Colonic mucosa (tissue), 4 donors: ENCODE measurements around the gene RAB1B. TPM values are rescaled to one million over a fixed set of nuclear protein-coding genes. Genes with fewer than 3 reads are reported as not detected.

Experiments
- DNase-seq: peaks from one replicate; pipeline ENCODE4 v3.0.0-alpha.2; 2020
- H3K27ac ChIP-seq: fragments of 200-600 bp; one replicate; pipeline ENCODE4 v1.8.0; 2021
- H3K27me3 ChIP-seq: fragments of 200-600 bp; one replicate; pipeline ENCODE4 v1.8.0; 2021
- H3K36me3 ChIP-seq: fragments of 200-600 bp; one replicate; pipeline ENCODE4 v1.8.0; 2021
- H3K4me1 ChIP-seq: fragments of 200-600 bp; one replicate; pipeline ENCODE4 v1.8.0; 2021; ENCODE audit warnings: mild to moderate bottlenecking
- H3K4me3 ChIP-seq: fragments of 200-600 bp; one replicate; pipeline ENCODE4 v1.8.0; 2021
- H3K9ac ChIP-seq, 2 donors: one replicate each; pipeline ENCODE4 v1.7.0; 2013; ENCODE audit warnings: control low read depth in 2 of 2, low read depth in 2 of 2, low read length in 2 of 2
- H3K9me3 ChIP-seq: fragments of 200-600 bp; one replicate; pipeline ENCODE4 v1.8.0; 2021
- CTCF ChIP-seq: fragments of 200-600 bp; IDR thresholded peaks from one replicate; pipeline ENCODE4 v1.8.0; 2022; ENCODE audit warnings: antibody characterized with exemption, mild to moderate bottlenecking
- intact Hi-C: fragments of 100-400 bp; cut with DNase I; formaldehyde crosslinking; loops from one replicate; pipeline ENCODE4 v1.14.1; 2022
- total RNA-seq, 2 donors: library from RNA; stranded (reverse); fragmentation: NEBNext Ultra II Directional in 1 of 2; extraction: Animal tissue kit (Norgen Biotek cat#: 25700) in 1 of 2; gene quantifications; one replicate each; pipeline ENCODE4 v1.2.1, GENCODE V29; 2021
- donor health status: healthy.
- donor health status: DM: no; HTN: no; CAD: no.
- donor health status: DM: no; HTN: no; CAD: no.

The RAB1B gene
- total RNA-seq, 2 donors from 2014 or later = 212 to 243 TPM

DNA sequence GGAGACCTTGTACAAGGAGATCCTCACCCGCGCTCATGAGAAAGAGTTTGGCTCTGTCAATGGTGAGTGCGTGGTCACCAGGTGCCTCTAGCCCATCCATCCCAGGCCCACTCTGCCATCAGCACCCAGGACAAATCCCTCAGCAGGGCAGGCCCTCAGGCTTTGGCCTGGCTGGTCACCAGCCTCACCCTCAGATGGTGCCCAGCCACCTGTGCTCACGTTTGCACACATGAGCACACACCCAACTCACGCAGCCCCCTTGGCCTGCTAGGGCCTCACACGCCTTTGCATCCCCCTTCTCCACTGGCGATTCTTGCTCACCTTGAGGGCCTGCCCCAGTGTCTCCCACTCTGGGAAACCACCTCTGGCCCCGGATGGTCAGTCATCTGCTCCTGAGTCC is 4.1 kb upstream of the RAB1B start:
- Histone ChIP-seq H3K27ac (no peak overlapping the region), H3K27me3 (no peaks in the 10 kb centered on the region), H3K9ac (no peak overlapping the region), H3K36me3 (no peaks in the 10 kb centered on the region), H3K4me1 (peaks cover 10% of the 10 kb centered on the region), H3K9me3 (no peaks in the 10 kb centered on the region), H3K4me3 (no peak overlapping the region)
- TF ChIP-seq CTCF = no peak
- intact Hi-C loops = no loop called here
- no peak for DNase-seq

DNA sequence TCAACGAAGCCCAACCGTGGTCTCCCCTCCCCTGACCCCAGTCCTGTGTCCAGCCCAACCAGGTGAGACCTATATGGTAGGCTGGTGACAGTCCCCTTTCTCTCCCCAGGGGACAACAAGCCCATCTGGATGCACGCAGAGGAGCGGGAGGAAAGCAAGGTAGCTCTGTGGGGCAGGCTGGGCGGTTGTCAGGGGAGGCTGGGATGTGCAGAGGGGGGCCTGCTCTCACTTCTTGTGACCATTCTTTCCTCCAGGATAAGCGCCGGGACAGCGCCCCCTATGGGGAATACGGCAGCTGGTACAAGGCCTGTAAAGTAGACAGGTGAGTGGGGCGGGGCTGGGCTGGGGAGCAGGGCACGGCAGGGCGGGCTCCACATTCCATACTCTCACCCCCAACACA is 3.5 kb upstream of the RAB1B start:
- no peaks in the 10 kb centered on the region for H3K36me3 ChIP-seq
- H3K9me3 ChIP-seq = no peaks in the 10 kb centered on the region
- H3K27me3 ChIP-seq = no peaks in the 10 kb centered on the region
- TF ChIP-seq CTCF = no peak
- H3K9ac ChIP-seq = no peak overlapping the region
- H3K27ac ChIP-seq = no peak overlapping the region
- H3K4me1 ChIP-seq = peaks cover 10% of the 10 kb centered on the region
- H3K4me3 ChIP-seq = no peak overlapping the region
- intact Hi-C loops = no loop called here
- no peak for DNase-seq

GRCh38 chr11:66265531-66266377 is 2.7 kb upstream of the RAB1B start:
- intact Hi-C loops = no loop called here

GRCh38 chr11:66266378-66267038 is 1.9 kb upstream of the RAB1B start:
- Histone ChIP-seq H3K27ac (peak overlapping the region; percentile 93), H3K4me1 (peaks cover 10% of the 10 kb centered on the region), H3K36me3 (no peaks in the 10 kb centered on the region), H3K9me3 (no peaks in the 10 kb centered on the region), H3K4me3 (peak overlapping the region; percentile 68), H3K27me3 (no peaks in the 10 kb centered on the region), H3K9ac (peak overlapping the region in 1 of 2 donors; percentile 53)
- intact Hi-C loops = no loop called here
- no peak for DNase-seq
- no peak for TF ChIP-seq CTCF

More at GRCh38 chr11:66265531-66266377, 2.7 kb upstream of the RAB1B start:
- H3K27me3 ChIP-seq = no peaks in the 10 kb centered on the region
- TF ChIP-seq CTCF = no peak
- DNase-seq = no peak
- no peaks in the 10 kb centered on the region for H3K36me3 ChIP-seq
- no peak overlapping the region for H3K27ac ChIP-seq
- H3K4me1 ChIP-seq = peaks cover 10% of the 10 kb centered on the region
- no peak overlapping the region for H3K9ac ChIP-seq
- no peak overlapping the region for H3K4me3 ChIP-seq
- no peaks in the 10 kb centered on the region for H3K9me3 ChIP-seq

GRCh38 chr11:66267039-66267378 is 1.4 kb upstream of the RAB1B start:
- no peak for DNase-seq
- no peaks in the 10 kb centered on the region for H3K9me3 ChIP-seq
- peak overlapping the region; percentile 68 for H3K4me3 ChIP-seq
- peak overlapping the region; percentile 53 to 79 for H3K9ac ChIP-seq
- H3K4me1 ChIP-seq = peaks cover 10% of the 10 kb centered on the region
- H3K27ac ChIP-seq = peak overlapping the region; percentile 93
- H3K27me3 ChIP-seq = no peaks in the 10 kb centered on the region
- intact Hi-C loops = no loop called here
- no peak for TF ChIP-seq CTCF
- H3K36me3 ChIP-seq = no peaks in the 10 kb centered on the region
